Stimulated activated naive CD4-positive, alpha-beta T cell (primary cell): ENCODE results near the gene GALNTL6.

ENCODE experiments used
- DNase-seq, 6 experiments: peaks; one replicate each; lab custom pipeline; 2025; lab: John Stamatoyannopoulos, UW

The GALNTL6 gene

DNA sequence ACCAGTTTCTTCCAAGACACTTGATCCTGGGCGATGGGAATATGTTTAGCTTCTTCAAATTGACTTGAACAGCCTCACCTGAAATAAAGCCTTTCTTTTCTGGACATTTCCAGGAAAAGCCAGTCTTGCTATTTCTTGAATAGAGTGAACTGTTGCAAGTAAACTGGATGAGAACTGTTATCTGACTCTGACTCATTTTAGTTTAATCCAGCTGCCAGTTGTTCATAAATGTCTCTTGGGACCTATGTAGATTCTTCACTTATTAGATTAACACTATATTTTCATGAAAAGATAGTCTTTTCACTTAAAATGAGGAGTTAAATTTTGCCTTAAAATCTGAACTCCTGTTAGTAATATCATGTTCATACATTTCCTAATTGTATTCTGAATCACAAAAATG lies 740.0 kb downstream of the GALNTL6 start:
- no peak for DNase-seq

DNA sequence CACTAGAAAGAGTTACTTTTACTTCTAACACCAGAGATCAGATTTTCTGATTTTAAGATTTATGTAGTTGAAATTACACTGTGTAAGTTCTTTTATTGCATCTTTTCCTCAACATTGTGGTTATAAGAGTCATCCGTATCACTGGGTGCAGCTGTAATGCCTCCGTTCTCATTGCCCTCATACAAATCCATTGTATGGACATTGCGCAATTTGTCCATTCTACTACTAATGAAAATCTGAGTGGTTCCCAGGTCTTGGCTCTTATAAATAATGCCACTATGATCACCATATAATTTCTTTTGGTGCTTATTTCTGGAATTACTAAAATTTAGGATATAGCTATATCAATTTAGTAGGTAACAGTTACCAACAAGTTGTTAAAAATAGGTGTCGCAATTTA lies 741.4 kb downstream of the GALNTL6 start:
- no peak for DNase-seq

DNA sequence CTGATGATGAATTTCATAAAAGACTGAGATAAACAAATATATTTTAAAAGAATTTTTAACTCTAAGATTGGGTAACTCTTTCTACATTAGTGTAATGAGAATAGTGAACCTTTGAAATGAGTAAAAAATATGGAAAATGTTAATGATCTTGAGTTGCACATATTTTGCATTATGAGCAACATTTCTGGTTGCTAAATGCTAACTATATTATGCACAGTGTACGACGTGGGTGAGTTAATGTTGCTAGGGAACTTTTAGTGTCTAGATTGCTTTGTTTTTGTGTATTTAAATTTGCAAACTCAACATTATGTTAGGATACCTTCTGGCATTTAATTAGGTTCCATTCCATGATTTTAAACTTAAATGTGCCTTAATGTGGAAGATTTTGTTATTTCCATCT lies 742.5 kb downstream of the GALNTL6 start:
- DNase-seq: no peak

DNA sequence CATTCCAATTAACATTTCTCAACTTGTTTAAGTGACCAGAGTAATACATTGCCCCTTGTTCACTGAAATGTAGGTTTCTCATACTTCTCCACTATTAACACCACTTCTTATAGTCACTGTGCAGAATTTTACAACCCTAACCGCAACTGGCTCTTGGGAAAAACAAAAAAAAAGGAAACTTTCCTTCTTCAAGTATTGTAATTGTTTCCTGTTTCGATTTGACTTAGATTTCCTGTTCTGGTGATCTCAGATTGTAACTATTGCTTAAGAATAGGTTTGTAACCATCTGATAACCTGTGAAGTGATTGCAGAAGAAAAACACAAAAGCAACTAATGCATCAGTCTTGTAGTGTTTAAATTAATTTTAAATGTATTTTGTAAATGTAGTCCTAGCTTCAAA lies 760.7 kb downstream of the GALNTL6 start:
- no peak for DNase-seq

DNA sequence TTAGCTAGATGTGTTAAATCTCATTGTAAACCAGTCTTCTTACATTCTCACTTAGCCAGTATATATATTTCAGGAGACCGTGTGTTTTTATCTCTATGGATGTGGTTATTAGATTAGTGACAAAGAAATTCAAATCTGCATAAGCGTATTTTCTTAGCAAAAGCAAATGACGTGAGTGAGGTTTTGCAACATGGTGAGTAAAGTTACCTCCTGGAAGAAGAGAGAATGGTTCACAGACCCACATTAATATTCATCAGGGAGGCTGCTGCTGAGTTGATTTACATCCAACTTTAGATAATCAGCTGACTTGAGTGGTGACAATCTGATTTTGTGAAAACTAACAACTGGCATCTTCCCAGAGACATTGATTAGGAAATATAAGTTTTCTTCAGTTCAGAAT lies 765.5 kb downstream of the GALNTL6 start:
- DNase-seq: no peak

DNA sequence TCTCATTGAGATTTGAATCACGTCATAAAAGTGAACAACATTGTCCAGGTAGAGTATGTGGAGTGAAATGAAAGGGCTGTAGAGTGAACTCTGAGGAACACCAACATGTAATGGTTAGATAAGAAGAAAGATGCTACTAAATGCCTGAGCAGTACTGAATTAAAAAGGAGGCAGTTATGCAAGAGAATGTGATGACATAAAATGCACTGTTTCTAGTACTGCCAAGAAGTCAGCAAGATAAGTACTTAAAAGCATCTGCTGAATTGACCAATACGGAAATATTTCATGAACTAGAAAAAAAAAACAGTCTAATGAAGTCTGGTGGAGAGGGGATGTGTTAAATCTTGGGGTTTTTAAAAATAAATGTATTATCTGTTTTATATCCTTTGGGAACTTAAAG lies 771.6 kb downstream of the GALNTL6 start:
- no peak for DNase-seq

DNA sequence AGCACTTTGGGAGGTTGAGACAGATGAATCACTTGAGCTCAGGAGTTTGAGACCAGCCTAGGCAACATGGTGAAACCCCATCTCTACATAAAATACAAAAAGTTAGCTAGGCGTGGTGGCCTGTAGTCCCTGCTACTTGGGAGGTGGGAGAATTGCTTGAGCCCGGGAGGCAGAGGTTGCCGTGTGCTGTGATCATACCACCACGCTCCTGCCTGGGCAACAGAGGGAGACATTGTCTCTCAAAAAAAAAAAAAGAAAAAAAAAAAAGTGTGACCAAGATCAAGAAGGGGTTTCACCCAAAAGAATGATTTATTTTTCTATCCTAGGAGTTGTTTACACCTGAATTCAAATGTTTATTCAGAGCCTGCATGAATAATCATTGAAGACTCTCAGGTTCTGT lies 783.0 kb downstream of the GALNTL6 start:
- no peak for DNase-seq

DNA sequence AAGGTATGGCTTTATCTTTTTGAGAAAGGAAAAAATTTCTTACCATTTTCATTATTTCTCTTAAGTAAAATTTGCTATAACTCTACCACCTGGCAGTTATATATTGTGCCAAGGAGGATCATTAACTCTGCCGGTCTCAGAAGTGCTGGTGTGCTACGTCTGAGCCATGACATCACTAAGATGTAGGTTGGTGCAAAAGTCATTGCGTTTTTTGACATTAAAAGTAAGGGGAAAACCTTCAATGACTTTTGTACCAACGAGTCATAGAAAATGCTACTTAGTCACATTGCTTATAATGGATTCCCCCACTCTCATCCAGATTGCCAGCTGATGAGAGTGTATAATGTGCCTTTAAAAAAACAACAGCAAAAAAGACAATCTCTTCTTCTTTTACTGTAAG lies 786.4 kb downstream of the GALNTL6 start:
- DNase-seq: no peak

DNA sequence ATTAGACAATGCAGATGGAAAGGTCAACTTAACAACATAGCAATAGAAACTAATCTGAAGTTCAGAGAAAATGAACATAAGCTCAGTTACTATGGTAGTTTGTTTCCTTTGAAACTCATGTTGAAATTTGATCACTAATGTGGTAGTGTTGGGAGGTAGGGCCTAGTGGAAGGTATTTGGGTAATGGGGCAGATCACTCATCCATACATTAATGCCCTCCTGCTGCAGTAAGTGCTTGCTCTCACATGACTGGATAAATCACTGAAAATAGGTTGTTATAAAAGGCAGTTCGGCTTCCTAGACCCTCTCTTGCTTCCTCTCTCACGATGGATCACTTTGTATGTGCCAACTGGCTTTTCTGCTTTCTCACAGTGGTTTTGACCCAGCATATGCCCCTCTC lies 788.0 kb downstream of the GALNTL6 start:
- no peak for DNase-seq

DNA sequence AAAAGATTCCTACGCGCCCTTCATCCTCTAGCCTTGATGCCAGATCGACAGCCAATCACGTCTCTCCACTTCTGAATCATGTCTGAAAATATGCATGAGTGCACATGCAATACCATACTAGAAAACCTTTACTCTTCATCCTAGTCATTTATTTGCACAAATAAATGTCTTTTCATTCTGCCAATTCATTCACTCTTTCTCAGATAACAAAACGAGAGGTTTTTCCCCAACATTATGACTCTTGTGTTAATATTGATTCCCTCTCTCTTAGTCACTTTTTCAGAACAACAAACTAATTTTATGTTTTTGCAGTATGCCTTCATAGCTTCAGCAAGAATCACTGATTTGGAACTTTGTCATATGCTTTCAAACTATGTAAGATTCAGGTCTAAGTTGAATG lies 806.0 kb downstream of the GALNTL6 start:
- no peak for DNase-seq

DNA sequence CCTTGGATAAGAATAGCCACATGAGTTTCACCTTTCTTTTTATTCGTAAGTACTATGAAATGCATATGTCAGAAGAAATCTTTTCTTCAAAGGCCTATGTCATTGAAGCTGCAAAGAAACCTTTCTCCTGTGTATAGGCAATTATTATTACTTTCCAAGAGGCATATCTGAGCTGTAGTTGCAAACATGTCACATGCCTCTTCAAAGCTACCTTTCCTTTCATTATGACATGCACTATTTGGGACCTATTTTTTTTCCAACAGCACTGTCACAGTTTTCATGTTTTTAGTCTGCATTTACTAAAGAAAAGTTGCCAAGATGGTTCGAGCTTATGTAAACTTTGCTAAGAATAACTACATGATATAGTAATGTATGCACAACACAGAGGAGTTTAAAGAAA lies 806.6 kb downstream of the GALNTL6 start:
- DNase-seq: no peak

DNA sequence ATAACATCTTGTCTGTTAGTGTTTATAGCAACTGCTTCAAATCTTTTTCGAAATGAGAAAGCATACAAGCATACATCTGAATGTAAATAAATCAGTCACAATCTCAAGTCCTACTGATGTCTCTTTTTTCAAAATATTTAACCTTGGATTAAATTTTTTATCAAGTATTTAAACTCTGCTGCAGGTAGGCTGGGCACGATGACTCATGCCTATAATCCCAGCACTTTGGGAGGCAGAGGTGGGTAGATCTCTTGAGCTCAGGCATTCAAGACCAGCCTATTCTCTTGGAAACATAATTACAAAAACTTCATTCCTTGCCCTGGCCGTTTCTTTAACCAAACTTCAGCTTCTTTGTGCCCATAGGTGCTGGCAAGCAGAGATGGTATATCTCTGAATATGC lies 815.1 kb downstream of the GALNTL6 start:
- DNase-seq: no peak

DNA sequence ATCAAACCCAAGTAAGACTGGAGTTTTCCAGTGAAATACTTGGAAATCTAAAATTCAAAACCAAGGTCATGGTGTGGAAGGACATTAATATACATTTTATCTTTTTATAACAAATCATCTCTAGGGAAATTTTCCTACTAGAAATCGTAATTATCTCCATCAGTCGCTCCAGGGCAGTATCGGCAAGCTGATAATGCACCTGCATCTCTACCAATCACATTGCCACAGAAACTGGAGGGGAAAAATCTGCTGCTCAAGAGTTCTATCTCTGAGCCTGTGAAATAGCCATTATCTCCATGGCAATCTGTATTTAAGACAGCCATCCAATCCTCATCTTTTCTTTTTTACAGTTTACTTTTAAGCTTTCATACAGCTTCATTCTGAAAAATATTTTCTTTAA lies 817.1 kb downstream of the GALNTL6 start:
- DNase-seq: no peak

DNA sequence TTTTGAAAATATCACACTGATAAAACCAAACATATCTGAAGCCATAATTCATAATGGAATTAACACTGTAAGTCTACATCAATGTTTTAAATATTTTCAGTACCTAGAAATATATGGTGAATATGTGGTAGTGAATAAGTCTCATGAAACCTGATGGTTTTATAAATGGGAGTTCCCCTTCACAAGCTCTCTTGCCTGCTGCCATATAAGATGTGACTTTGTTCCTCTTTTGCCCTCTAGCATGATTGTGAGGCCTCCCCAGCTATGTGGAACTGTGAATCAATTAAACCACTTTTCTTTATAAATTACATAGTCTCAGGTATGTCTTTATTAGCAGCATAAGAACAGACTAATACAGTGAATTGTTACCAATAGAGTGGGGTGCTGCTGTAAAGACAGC lies 818.6 kb downstream of the GALNTL6 start:
- DNase-seq: no peak

DNA sequence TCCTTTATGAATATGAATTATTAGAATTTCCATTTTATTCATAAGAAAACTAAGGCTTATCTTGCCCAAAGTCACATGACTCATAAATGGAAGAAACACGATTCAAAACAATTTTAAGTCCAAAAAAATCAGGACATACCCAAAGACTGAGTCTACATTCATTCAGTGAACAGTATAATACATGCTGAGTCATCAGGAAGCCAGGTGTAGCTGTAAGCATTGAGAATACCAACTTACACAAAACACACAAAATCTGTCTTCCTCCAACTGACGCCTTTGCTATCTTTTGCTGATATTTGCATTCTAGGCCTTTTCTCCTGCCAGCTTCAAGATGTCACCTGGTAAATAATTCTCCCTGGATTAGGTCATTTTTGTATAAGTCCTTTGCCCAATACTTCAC lies 835.3 kb downstream of the GALNTL6 start:
- DNase-seq: no peak

DNA sequence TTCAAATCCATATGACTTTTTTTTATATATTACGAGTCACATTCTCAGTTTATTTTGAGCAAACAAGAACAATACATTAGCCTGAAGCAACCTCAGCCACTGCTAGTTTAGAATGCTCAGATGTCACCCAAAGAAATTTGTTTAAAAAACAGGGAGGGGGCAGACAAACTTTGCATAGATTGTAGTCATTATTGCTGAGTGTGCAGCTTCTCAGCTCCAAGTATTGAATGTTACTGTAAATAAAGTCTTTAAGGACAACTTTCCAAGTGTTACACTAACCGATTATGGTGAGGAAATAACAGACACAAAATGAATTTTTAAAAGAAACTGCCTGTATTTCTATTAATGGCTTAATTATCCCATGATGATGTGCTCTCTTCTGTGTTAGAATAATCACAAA lies 835.9 kb downstream of the GALNTL6 start:
- DNase-seq: no peak

DNA sequence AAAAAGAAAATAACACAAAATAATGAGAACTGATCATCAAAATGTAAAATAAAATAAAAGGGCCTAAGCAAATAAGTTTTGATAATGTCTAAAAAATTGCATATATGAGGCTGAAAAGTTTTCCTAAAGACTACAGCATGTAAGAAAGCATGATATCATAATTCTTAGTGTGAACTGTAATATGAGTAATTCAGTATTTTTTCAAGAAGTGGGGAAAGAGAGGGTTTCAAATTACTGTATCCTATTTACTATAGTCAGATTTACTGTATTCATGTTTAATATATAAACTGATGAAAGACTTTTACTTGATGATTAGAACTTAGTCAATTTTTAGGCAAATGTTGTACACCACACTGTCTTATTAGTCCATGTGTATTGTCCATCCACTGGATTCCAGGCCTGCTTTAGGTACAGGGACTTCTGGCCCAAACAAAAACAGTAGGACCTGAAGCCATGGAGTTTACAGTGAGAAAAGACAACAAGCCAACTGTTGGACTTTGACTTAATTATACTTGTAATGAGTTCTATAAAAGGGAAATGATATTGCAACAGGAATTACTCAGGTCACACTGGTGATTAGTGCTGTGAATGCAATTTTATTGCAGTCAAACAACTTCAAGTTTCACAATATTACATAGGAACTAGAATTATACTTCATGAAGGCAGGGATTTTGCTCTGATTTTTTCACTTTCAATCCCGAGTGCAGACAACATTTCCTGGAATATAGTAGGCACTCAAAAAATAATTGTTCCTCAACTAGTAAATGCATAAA lies 837.7 kb downstream of the GALNTL6 start:
- DNase-seq: no peak

DNA sequence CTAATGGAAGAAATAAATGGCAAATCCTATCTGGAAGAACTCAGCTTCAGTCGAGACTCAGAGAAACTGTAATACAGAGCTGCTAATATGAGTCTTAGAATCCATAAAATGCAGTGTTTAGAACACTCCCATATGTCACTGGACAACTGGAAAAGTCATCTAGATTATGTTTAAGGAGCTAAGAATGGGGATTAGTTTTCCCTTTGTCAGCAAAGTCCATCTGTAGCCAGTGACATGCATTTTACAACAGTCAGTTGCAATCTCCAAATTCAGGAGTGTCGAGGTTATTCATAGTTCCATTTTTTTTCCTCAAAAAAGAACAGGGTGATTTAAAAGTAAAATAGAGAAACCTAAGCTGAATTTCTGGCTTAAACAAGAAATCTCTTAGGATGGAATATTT lies 838.8 kb downstream of the GALNTL6 start:
- no peak for DNase-seq

DNA sequence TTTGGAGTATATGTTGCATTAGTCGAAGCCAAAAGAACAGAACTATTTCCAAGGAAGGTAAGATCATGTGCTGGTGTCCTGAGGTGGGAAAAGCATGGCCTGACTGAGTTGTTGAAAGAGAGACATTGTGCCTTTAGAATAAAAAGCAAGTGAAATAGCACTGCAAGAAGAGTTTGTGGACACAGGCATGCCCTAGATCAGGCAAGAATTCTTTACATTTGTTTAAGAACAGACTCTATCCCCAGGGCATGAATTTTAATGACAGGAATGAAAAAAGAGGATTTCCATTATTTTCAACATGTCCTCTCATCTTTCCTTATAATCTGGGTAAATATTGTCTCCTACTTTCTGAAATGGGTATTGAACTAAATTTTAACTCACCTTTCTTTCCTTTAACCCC lies 839.2 kb downstream of the GALNTL6 start:
- no peak for DNase-seq

DNA sequence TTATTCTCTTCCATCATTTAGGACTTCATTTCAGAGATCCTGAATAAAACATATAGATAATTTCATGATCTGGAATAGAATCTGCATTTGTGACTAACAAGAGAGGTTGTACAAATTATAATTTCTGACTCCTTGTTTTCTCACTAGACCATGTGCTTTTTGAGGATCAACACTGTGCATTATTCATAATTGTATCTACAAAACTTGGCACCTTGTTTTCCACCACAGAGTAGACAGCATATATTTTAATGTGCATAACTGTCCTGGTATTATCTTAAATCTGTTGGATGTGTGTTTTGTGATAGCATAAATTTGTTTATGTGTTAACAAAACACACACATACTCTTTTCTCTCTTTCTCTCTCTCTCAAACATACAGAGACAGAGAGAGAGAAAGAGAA lies 840.5 kb downstream of the GALNTL6 start:
- DNase-seq: no peak

DNA sequence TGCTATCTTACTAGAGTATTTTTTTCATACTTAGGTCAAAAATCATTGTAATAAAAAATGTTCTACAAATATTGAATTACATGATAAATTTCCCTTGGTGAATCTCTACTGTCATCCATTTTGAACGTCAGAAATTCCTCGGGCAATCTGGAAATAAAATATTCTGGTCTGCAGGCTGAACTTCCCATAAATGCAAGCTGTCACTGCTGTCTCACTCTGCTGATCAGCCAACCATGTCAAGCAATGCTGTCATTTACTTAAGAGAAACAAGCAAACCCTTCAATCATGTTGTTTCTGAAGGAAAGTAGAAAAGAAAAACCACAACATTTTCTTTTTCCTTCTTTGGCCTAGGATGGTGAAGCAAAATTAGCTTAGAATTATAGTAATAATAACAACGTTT lies 841.3 kb downstream of the GALNTL6 start:
- no peak for DNase-seq

DNA sequence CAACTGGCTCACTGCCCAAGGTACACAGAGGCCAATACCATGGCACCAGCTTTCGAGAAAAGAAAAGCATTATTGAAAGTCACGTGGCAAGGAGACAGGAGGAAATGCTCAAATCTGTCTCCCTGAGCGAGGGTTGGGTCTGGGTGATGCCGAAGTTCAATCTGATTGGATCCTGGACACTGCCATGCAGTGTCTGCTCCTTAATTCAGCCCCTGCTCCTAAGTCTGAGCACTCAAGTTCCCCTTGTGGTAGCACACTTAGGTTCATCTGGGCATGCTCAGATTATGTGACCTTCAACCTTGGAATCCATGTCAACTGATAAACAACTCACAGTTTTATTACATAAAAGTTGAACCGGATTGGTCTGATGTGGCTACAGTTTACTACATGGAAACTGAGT lies 842.9 kb downstream of the GALNTL6 start:
- no peak for DNase-seq

DNA sequence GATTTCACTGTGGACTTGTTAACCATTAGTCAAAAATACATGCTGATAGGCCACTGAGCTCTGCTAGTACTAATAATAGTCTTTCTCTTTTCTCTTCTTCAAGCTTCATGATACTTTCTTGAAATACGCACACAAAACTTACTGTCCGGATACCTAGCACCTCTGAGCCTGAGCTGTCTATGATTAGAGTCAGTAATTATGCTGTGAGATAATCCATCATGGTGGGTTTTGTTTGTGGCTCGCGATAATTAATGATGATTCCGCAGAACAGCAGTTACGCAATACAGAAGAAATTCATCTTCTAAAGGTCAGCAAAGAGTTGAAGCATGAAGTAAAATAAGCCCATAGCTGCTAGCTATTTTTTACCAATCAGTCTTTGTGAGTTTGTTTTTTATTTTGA lies 843.9 kb downstream of the GALNTL6 start:
- no peak for DNase-seq

DNA sequence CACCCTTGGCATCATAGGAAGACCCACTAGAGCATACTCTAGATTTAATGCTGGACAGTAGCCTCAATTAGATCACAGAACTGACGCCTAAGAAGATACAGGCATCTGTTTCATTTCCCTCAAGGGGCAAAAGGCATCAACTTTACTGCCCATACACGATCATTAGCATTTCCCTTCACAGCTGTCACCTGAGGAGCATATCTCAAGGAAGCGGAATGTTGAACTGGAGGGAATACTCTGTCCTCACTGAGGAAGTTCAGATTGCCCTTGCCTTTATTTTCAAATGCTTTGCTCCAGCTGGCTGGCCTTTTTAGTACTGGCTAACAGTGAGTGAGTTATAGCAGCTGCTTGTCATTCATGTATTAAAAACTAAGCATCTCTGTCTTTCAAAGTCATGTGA lies 847.0 kb downstream of the GALNTL6 start:
- DNase-seq: no peak

DNA sequence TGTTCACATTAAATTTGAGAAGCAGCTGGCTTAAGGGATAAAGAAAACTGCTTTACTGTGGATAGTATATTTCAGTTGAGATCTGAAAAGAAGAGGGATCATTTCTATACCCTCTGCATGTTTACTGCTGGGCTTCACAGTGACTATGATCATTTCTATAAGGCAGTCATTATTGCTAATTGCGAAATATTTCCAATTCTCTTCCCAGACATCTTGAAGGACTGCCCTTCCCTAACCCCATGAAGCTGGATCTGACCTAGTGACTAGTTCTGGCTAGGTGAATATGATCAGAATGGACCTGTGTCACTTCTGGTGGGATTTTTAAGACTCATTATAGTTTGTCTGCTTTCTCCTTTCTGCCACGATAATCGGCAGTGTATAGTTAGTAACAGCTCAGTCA lies 848.9 kb downstream of the GALNTL6 start:
- no peak for DNase-seq
